GM12873 (cell line): Measurements from ENCODE around the gene SASH1.

Experiments used
- CTCF ChIP-seq: IDR thresholded peaks from 2 replicates; pipeline ENCODE4 v1.5.1; 2012; ENCODE audit warnings: low read depth, mild to moderate bottlenecking, moderate library complexity, low read length, control low read depth; ENCODE audit not compliant: insufficient read depth; ENCODE audit errors: missing control alignments

SASH1 gene

GRCh38 chr6:148525453-148525852, 182.8 kb downstream of the SASH1 start:
- no peak for TF ChIP-seq CTCF

GRCh38 chr6:148526145-148526544, 183.5 kb downstream of the SASH1 start:
- no peak for TF ChIP-seq CTCF

DNA sequence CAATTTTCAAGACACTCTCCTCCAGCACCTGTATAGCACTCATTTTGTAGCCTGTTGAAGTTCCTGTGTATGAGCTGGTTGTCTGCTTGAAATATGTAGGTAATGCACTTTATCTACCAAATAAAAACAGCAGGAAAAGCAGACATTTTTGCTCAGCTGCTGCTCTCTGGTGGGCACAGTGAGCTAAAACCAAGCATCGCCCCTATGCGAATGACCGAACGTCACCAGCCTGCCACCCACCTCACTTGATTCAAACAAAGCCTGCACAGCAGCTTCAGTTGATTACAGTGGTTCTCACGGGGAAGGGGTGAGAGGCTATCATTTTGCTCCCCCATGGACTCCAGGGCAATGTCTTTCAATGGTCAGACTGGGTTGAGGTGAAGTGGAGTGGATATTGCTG, 185.7 kb downstream of the SASH1 start:
- TF ChIP-seq CTCF, result no peak

DNA sequence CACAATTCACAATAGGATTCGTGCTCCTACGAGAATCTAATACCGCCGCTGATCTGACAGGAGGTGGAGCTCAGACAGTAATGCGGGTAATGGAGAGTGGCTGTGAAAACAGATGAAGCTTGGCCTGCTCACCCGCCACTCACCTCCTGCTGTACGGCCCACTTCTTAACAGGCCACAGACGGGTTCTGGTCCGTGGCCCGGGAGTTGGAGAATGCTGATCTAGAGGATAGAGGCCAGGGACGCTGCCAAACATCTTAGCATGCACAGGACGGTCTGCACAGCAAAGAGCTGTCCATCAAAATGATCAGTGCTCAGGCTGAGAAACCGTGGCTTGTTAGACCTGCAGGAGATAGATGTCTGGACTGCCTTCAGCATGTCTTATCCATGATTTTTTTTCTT, 186.4 kb downstream of the SASH1 start:
- no peak for TF ChIP-seq CTCF

- no peak for TF ChIP-seq CTCF
Observed at GRCh38 chr6:148530394-148530953, 187.8 kb downstream of the SASH1 start.

DNA sequence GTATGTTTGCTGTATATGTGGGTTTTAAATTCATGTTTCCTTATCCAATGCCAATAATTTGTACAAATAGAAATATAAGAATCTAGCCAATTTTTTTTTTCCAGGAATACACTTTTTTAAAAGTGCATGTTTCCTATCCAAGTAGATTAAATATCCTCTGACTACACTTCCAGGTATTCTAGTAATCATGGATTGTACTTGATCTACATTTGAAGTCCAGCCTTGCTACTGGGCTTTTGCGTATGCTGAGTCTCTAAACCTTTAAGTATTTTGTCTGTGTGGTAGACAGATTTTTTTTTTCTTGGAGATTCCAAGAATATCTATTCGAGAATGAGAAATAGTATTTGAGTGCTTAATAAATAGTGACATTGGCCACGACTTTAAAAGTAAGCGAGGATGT, 188.3 kb downstream of the SASH1 start:
- TF ChIP-seq CTCF, result no peak

GRCh38 chr6:148532698-148533097, 190.1 kb downstream of the SASH1 start:
- no peak for TF ChIP-seq CTCF
